HG03139 (cell line): ENCODE data around the gene AKT2.

Source experiments
- ATAC-seq: cut with Tn5 transposase; IDR thresholded peaks from one replicate; pipeline ENCODE4 v1.9.1; 2021; ENCODE audit not compliant: unreplicated experiment

AKT2 gene

GRCh38 chr19:40274585-40275544 lies 10.3 kb downstream of the AKT2 start:
- no peak for ATAC-seq

GRCh38 chr19:40273469-40274360 lies 11.4 kb downstream of the AKT2 start:
- ATAC-seq = no peak

- no peak for ATAC-seq
Observed at GRCh38 chr19:40272261-40272660, 12.9 kb downstream of the AKT2 start.

GRCh38 chr19:40271706-40272105 lies 13.4 kb downstream of the AKT2 start:
- ATAC-seq = no peak

GRCh38 chr19:40270362-40271089 lies 14.6 kb downstream of the AKT2 start:
- ATAC-seq = no peak

- ATAC-seq = no peak
Observed at GRCh38 chr19:40269216-40269940, 15.8 kb downstream of the AKT2 start.

- no peak for ATAC-seq
Observed at GRCh38 chr19:40267601-40267997, 17.5 kb downstream of the AKT2 start.

- ATAC-seq = no peak
Observed at GRCh38 chr19:40266912-40267600, 18.1 kb downstream of the AKT2 start.

- ATAC-seq = no peak
Observed at GRCh38 chr19:40266119-40266518, 19.0 kb downstream of the AKT2 start.

GRCh38 chr19:40265763-40266099 lies 19.4 kb downstream of the AKT2 start:
- ATAC-seq = no peak

- ATAC-seq = no peak
Observed at GRCh38 chr19:40265055-40265762, 19.9 kb downstream of the AKT2 start.

GRCh38 chr19:40264314-40265054 lies 20.7 kb downstream of the AKT2 start:
- ATAC-seq = no peak

- ATAC-seq = no peak
Observed at GRCh38 chr19:40263440-40264313, 21.5 kb downstream of the AKT2 start.

GRCh38 chr19:40262422-40262821 lies 22.7 kb downstream of the AKT2 start:
- no peak for ATAC-seq

- no peak for ATAC-seq
Observed at GRCh38 chr19:40261631-40262030, 23.5 kb downstream of the AKT2 start.

GRCh38 chr19:40257096-40257517 lies 28.0 kb downstream of the AKT2 start:
- no peak for ATAC-seq

GRCh38 chr19:40256512-40256911 lies 28.6 kb downstream of the AKT2 start:
- ATAC-seq = no peak
